Adipocyte (in vitro differentiated cells): ENCODE data around the gene NTN1.

Experiments used
- DNase-seq: peaks from one replicate; pipeline ENCODE4 v3.0.0-alpha.2; 2015; ENCODE audit warnings: low read depth
- H3K27me3 ChIP-seq: replicated peaks from 2 replicates; pipeline ENCODE4 v1.7.0; 2013; ENCODE audit warnings: mild to moderate bottlenecking, low read length, moderate library complexity; ENCODE audit not compliant: control insufficient read depth, insufficient read depth
- H3K36me3 ChIP-seq: 2 replicates; pipeline ENCODE4 v1.7.0; 2013; ENCODE audit warnings: low read length, mild to moderate bottlenecking, moderate library complexity; ENCODE audit not compliant: control insufficient read depth, insufficient read depth, severe bottlenecking
- H3K4me1 ChIP-seq: 2 replicates; pipeline ENCODE4 v1.7.0; 2013; ENCODE audit warnings: mild to moderate bottlenecking, low read length, moderate library complexity; ENCODE audit not compliant: control insufficient read depth, insufficient read depth
- H3K4me3 ChIP-seq: 2 replicates; pipeline ENCODE4 v1.7.0; 2013; ENCODE audit warnings: mild to moderate bottlenecking, low read length, moderate library complexity
- H3K9ac ChIP-seq: 2 replicates; pipeline ENCODE4 v1.7.0; 2013; ENCODE audit warnings: mild to moderate bottlenecking, low read length, moderate library complexity
- H3K9me3 ChIP-seq: 2 replicates; pipeline ENCODE4 v1.7.0; 2013; ENCODE audit warnings: mild to moderate bottlenecking, low read length, moderate library complexity; ENCODE audit not compliant: control insufficient read depth

NTN1 gene

DNA sequence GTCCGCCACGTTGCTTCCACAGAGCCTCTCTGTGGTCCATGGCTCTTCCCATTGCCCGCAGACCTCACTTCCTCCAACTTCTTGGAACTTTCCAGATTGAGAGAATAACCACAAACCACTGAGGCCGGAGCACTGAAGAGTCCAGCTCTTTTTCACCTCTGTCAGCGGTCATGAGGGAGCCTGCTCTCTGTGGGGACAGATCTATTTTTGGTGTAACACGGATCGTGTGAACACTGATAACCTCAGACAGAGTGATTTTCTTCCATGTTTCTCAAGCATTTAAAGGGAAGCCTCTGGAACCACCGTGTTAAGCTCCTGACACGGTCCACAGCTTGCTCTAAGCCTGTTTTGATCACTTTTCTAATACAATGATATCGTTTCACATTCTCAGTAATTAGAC is 49.7 kb downstream of the NTN1 start:
- no peaks in the 10 kb centered on the region for H3K36me3 ChIP-seq
- no peak overlapping the region for H3K9ac ChIP-seq
- DNase-seq, result no peak
- no peak overlapping the region for H3K4me3 ChIP-seq
- H3K9me3 ChIP-seq, result no peaks in the 10 kb centered on the region
- peaks cover 13% of the 10 kb centered on the region for H3K27me3 ChIP-seq
- peaks cover 2% of the 10 kb centered on the region for H3K4me1 ChIP-seq

DNA sequence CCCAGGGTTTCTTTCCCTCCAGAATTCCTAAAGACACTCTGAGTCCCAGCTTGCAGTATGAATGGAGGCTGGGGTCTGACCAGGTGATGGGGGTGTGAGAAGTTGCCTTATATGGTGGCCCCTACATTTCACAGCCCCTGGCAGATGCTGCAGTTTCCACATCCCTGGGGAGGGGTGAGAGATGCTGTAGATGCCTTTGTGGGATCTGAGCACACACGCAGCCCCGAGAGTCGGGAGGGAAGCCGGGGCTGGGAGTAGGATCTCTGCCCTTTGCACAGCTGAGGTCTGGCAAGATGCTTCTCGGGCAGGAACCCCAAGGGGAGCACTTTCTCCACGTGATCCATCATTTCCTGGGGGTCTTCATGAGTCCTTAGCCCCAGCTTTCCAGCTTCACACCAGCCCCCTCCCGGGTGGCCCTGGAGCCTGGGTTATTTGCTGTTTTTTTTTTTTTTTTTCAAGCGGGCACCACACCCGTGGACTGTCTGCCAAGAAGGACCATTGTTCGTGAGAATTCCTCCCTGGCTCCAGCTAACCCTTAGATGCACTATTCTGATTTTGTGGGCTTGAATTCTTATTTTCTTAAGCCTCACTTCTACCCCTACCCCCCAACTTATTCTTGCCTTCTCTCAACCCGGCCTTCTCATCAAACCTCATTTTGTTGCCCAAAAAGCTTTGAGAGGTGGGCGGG is 50.6 kb downstream of the NTN1 start:
- H3K36me3 ChIP-seq, result no peaks in the 10 kb centered on the region
- no peaks in the 10 kb centered on the region for H3K9me3 ChIP-seq
- H3K4me3 ChIP-seq, result no peak overlapping the region
- peaks cover 2% of the 10 kb centered on the region for H3K4me1 ChIP-seq
- peaks cover 13% of the 10 kb centered on the region for H3K27me3 ChIP-seq
- no peak for DNase-seq
- H3K9ac ChIP-seq, result no peak overlapping the region

GRCh38 chr17:9072696-9073339 is 51.5 kb downstream of the NTN1 start:
- Histone ChIP-seq H3K9ac (no peak overlapping the region), H3K36me3 (no peaks in the 10 kb centered on the region), H3K27me3 (peaks cover 13% of the 10 kb centered on the region), H3K4me3 (no peak overlapping the region), H3K9me3 (no peaks in the 10 kb centered on the region), H3K4me1 (peaks cover 2% of the 10 kb centered on the region)
- peak; percentile 3 for DNase-seq

GRCh38 chr17:9074131-9074530 is 52.8 kb downstream of the NTN1 start:
- H3K4me1 ChIP-seq, result peaks cover 2% of the 10 kb centered on the region
- peaks cover 16% of the 10 kb centered on the region for H3K27me3 ChIP-seq
- H3K4me3 ChIP-seq, result no peak overlapping the region
- H3K36me3 ChIP-seq, result no peaks in the 10 kb centered on the region
- H3K9me3 ChIP-seq, result no peaks in the 10 kb centered on the region
- DNase-seq, result no peak
- H3K9ac ChIP-seq, result no peak overlapping the region

DNA sequence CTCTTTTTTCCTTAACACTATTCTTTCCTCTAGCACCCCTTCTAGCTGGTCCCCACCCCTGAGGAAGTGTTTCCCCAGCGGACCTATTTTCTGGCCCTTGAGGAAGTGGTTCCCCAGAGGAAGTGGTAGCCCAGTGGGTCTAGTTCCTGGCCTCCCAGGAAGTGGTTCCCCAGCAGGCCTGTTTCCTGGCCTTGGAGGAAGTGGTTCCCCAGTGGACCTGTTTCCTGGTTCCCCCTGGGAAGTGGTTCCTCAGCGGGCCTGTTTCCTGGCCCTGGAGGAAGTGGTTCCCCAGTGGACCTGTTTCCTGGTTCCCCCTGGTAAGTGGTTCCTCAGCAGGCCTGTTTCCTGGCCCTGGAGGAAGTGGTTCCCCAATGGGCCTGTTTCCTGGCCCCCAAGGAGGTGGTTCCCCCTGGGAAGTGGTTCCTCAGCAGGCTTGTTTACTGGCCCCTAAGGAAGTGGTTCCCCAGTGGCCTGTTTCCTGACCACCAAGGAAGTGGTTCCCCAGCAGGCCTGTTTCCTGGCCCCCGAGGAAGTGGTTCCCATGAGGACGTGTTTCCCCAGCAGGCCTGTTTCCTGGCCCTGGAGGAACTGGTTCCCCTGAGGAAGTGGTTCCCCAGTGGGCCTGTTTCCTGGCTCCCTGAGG is 58.3 kb downstream of the NTN1 start:
- H3K9me3 ChIP-seq, result no peaks in the 10 kb centered on the region
- H3K27me3 ChIP-seq, result peaks cover 6% of the 10 kb centered on the region
- no peaks in the 10 kb centered on the region for H3K36me3 ChIP-seq
- no peaks in the 10 kb centered on the region for H3K4me1 ChIP-seq
- no peak overlapping the region for H3K9ac ChIP-seq
- no peak for DNase-seq
- no peak overlapping the region for H3K4me3 ChIP-seq

GRCh38 chr17:9080296-9080914 is 59.1 kb downstream of the NTN1 start:
- no peaks in the 10 kb centered on the region for H3K9me3 ChIP-seq
- no peaks in the 10 kb centered on the region for H3K4me1 ChIP-seq
- H3K9ac ChIP-seq, result no peak overlapping the region
- DNase-seq, result no peak
- peaks cover 9% of the 10 kb centered on the region for H3K27me3 ChIP-seq
- H3K4me3 ChIP-seq, result no peak overlapping the region
- H3K36me3 ChIP-seq, result no peaks in the 10 kb centered on the region

DNA sequence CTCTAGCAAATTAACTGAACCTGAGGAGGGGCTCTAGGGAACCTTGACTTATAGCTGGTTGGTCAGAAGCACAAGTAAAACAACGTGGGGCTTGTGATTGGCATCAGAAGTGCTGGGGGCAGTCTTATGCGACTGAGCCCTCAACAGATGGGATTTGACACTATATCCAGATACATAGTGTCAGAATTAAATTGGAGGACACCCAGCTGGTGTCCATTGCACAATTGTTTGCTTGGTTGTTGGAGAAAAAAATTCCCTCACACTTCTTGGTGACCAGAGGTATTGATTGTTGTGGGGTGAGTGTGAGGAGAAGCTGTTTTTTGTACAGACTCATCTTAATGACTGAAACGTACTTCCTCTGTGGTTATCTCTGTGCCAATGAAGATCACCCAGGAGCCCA is 59.7 kb downstream of the NTN1 start:
- Histone ChIP-seq H3K9me3 (no peaks in the 10 kb centered on the region), H3K4me3 (no peak overlapping the region), H3K27me3 (peaks cover 14% of the 10 kb centered on the region), H3K9ac (no peak overlapping the region), H3K36me3 (no peaks in the 10 kb centered on the region), H3K4me1 (no peaks in the 10 kb centered on the region)
- DNase-seq, result no peak

GRCh38 chr17:9086577-9086976 is 65.3 kb downstream of the NTN1 start:
- Histone ChIP-seq H3K4me1 (no peaks in the 10 kb centered on the region), H3K27me3 (peaks cover 23% of the 10 kb centered on the region), H3K9me3 (no peaks in the 10 kb centered on the region), H3K9ac (no peak overlapping the region), H3K36me3 (no peaks in the 10 kb centered on the region), H3K4me3 (no peak overlapping the region)
- DNase-seq, result no peak

DNA sequence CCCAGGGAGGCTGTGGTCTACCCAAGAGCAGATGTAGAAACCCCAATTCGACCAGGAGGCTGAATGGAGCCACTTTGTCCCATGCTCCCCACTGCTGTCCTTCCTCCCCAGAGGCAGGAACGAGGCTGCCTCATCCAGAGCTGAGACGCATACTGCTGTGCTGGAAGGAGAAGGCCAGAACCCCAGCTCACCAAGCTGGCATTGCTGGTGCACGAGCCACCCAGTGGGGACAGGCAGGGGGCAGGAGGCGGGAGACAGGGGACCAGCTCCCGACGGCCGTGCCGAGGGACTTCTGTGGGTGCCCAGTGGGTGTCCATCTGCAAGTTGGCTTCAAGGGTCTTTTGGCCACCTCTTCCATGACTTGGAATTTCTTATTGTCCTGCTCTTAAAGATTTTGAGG is 66.6 kb downstream of the NTN1 start:
- Histone ChIP-seq H3K4me3 (no peak overlapping the region), H3K27me3 (peaks cover 23% of the 10 kb centered on the region), H3K9me3 (no peaks in the 10 kb centered on the region), H3K36me3 (no peaks in the 10 kb centered on the region), H3K4me1 (no peaks in the 10 kb centered on the region), H3K9ac (no peak overlapping the region)
- no peak for DNase-seq

GRCh38 chr17:9090641-9091096 is 69.4 kb downstream of the NTN1 start:
- no peak for DNase-seq
- H3K27me3 ChIP-seq, result peaks cover 17% of the 10 kb centered on the region
- no peak overlapping the region for H3K4me3 ChIP-seq
- H3K4me1 ChIP-seq, result peaks cover 7% of the 10 kb centered on the region
- H3K9ac ChIP-seq, result no peak overlapping the region
- no peaks in the 10 kb centered on the region for H3K36me3 ChIP-seq
- H3K9me3 ChIP-seq, result no peaks in the 10 kb centered on the region

GRCh38 chr17:9094193-9094592 is 72.9 kb downstream of the NTN1 start:
- no peak overlapping the region for H3K9ac ChIP-seq
- H3K36me3 ChIP-seq, result no peaks in the 10 kb centered on the region
- H3K4me3 ChIP-seq, result no peak overlapping the region
- H3K27me3 ChIP-seq, result no peaks in the 10 kb centered on the region
- H3K4me1 ChIP-seq, result peaks cover 11% of the 10 kb centered on the region
- no peak for DNase-seq
- peaks cover 7% of the 10 kb centered on the region for H3K9me3 ChIP-seq
